Keratinocyte (primary cell): ENCODE measurements around the gene CRYL1. TPM values are rescaled to one million over a fixed set of nuclear protein-coding genes. Genes with fewer than 3 reads are reported as not detected.

ENCODE experiments used
- DNase-seq: peaks from one replicate; pipeline ENCODE4 v3.0.0-alpha.2; 2011; ENCODE audit warnings: low read depth, missing footprints, low spot score
- FAIRE-seq: peaks from 2 replicates; lab custom pipeline; 2011; peaks lifted over from hg19 to GRCh38; lab: Jason Lieb, UNC
- H2AFZ ChIP-seq: 2 replicates; pipeline ENCODE4 v1.6.0; 2012; ENCODE audit warnings: low read length, control low read depth, inconsistent platforms; ENCODE audit not compliant: control insufficient read depth
- H3K27ac ChIP-seq: 2 replicates; pipeline ENCODE4 v1.5.1; 2011; ENCODE audit warnings: low read length; ENCODE audit not compliant: control insufficient read depth, insufficient read depth
- H3K27me3 ChIP-seq: 3 replicates; pipeline ENCODE4 v1.6.0; 2011; ENCODE audit warnings: low read length; ENCODE audit not compliant: control insufficient read depth, insufficient read depth; ENCODE audit errors: extremely low read depth
- H3K36me3 ChIP-seq, 2 experiments: 2 replicates in 1 of 2; 3 replicates in 1 of 2; pipeline ENCODE4 v1.5.1; 2011; ENCODE audit warnings: low read length in 2 of 2, mild to moderate bottlenecking in 1 of 2; ENCODE audit not compliant: control insufficient read depth in 2 of 2, insufficient read depth in 2 of 2; ENCODE audit errors: extremely low read depth in 1 of 2
- H3K4me1 ChIP-seq: 3 replicates; pipeline ENCODE4 v1.5.1; 2011; ENCODE audit warnings: low read length; ENCODE audit not compliant: control insufficient read depth, insufficient read depth; ENCODE audit errors: extremely low read depth
- H3K4me2 ChIP-seq: 3 replicates; pipeline ENCODE4 v1.6.0; 2011; ENCODE audit warnings: low read depth, low read length; ENCODE audit not compliant: control insufficient read depth, insufficient read depth; ENCODE audit errors: extremely low read depth
- H3K4me3 ChIP-seq, 3 experiments: fragments of 200-600 bp in 1 of 3; sonication (generic) in 1 of 3; 2 replicates in 2 of 3; 3 replicates in 1 of 3; pipeline ENCODE4 v1.5.1; 2011 to 2016; ENCODE audit warnings: low read length in 3 of 3, mild to moderate bottlenecking in 3 of 3, control low read depth in 2 of 3, inconsistent platforms in 1 of 3, low read depth in 1 of 3, mixed read lengths in 1 of 3, mixed run types in 1 of 3, moderate library complexity in 1 of 3; ENCODE audit not compliant: control insufficient read depth in 2 of 3, insufficient read depth in 2 of 3; ENCODE audit errors: extremely low read depth in 1 of 3
- H3K79me2 ChIP-seq: 2 replicates; pipeline ENCODE4 v1.6.0; 2012; ENCODE audit warnings: low read length; ENCODE audit not compliant: control insufficient read depth, insufficient read depth
- H3K9ac ChIP-seq: 3 replicates; pipeline ENCODE4 v1.6.0; 2011; ENCODE audit warnings: low read length; ENCODE audit not compliant: control insufficient read depth, insufficient read depth; ENCODE audit errors: extremely low read depth
- H3K9me1 ChIP-seq: 3 replicates; pipeline ENCODE4 v1.6.0; 2011; ENCODE audit warnings: low read length; ENCODE audit not compliant: control insufficient read depth, insufficient read depth; ENCODE audit errors: extremely low read depth
- H3K9me3 ChIP-seq: 2 replicates; pipeline ENCODE4 v1.5.1; 2012; ENCODE audit warnings: low read depth, low read length; ENCODE audit not compliant: control insufficient read depth
- H4K20me1 ChIP-seq: 3 replicates; pipeline ENCODE4 v1.6.0; 2011; ENCODE audit warnings: low read length; ENCODE audit not compliant: control insufficient read depth, insufficient read depth; ENCODE audit errors: extremely low read depth
- CTCF ChIP-seq, 3 experiments: IDR thresholded peaks in 1 of 3; conservative IDR thresholded peaks in 1 of 3; optimal IDR thresholded peaks in 1 of 3; 2 replicates in 2 of 3; 3 replicates in 1 of 3; pipeline versions ENCODE3 to v1.5.1; 2011; ENCODE audit warnings: low read length in 3 of 3, mild to moderate bottlenecking in 3 of 3, moderate library complexity in 2 of 3, control low read depth in 1 of 3, inconsistent platforms in 1 of 3; ENCODE audit not compliant: insufficient read depth in 2 of 3; ENCODE audit errors: extremely low read depth in 1 of 3
- EZH2 ChIP-seq: IDR thresholded peaks from one replicate; pipeline ENCODE4 v1.6.1; 2012; ENCODE audit warnings: inconsistent platforms, mild to moderate bottlenecking, low read length, moderate library complexity
- dilution Hi-C: fragments of 300-500 bp; cut with MboI; formaldehyde crosslinking; loops from one replicate; pipeline ENCODE4 v1.7.0; 2020; ENCODE audit warnings: low sequenced_read_pairs; ENCODE audit not compliant: extremely low pct_ligation_motif_present
- polyA plus RNA-seq, 5 experiments: library from polyadenylated mRNA; depleted of rRNA in 3 of 5; stranded (reverse) in 3 of 5; stranded (forward) in 1 of 5; unstranded in 1 of 5; fragments of >200 nt; gene quantifications; 1 replicate in 1 of 5; 2 replicates in 3 of 5; 3 replicates in 1 of 5; pipeline versions ENCODE4 v1.2.1 to v1.2.3, GENCODE V29; 2011 to 2012; ENCODE audit warnings: missing spikeins in 2 of 5, low read depth in 1 of 5, low replicate concordance in 1 of 5

CRYL1 gene
- polyA plus RNA-seq, 1 donor (not counting 4 experiments of a cell fraction or from before 2014, with no cell fraction given): 27.2 TPM

- Histone ChIP-seq H3K27me3 (no peaks in the 10 kb centered on the region), H3K79me2 (no peaks in the 10 kb centered on the region), H3K4me3 (no peak overlapping the region), H3K9me3 (no peaks in the 10 kb centered on the region), H3K4me2 (no peak overlapping the region), H3K9me1 (no peaks in the 10 kb centered on the region), H3K4me1 (no peaks in the 10 kb centered on the region), H3K9ac (no peak overlapping the region), H2AFZ (no peak overlapping the region), H3K36me3 (no peaks in the 10 kb centered on the region), H3K27ac (no peak overlapping the region), H4K20me1 (no peaks in the 10 kb centered on the region)
- dilution Hi-C loops: no loop called here
- FAIRE-seq (no peak), DNase-seq (no peak)
- TF ChIP-seq EZH2 (no peak), CTCF (optimal IDR thresholded peaks at IDR 0.05 in 1 of 3, IDR thresholded peaks at IDR 0.05 in 1 of 3, conservative IDR thresholded peaks at IDR 0.05 in 1 of 3; ENCODE audit: extremely low read depth in 1 of 3, insufficient read depth in 2 of 3, low read length in 3 of 3) (no peak)
These were observed 53.1 kb downstream of the CRYL1 start for GRCh38 chr13:20472531-20472930.

- FAIRE-seq (no peak), DNase-seq (no peak)
- Histone ChIP-seq H3K9ac (no peak overlapping the region), H2AFZ (no peak overlapping the region), H3K79me2 (no peaks in the 10 kb centered on the region), H3K9me3 (no peaks in the 10 kb centered on the region), H3K4me3 (no peak overlapping the region), H3K36me3 (no peaks in the 10 kb centered on the region), H3K4me2 (no peak overlapping the region), H3K27me3 (no peaks in the 10 kb centered on the region), H3K4me1 (peaks cover 8% of the 10 kb centered on the region), H4K20me1 (no peaks in the 10 kb centered on the region), H3K9me1 (no peaks in the 10 kb centered on the region), H3K27ac (no peak overlapping the region)
- dilution Hi-C loops: no loop called here
- TF ChIP-seq EZH2 (no peak), CTCF (optimal IDR thresholded peaks at IDR 0.05 in 1 of 3, IDR thresholded peaks at IDR 0.05 in 1 of 3, conservative IDR thresholded peaks at IDR 0.05 in 1 of 3; ENCODE audit: extremely low read depth in 1 of 3, insufficient read depth in 2 of 3, low read length in 3 of 3) (no peak)
These were observed 55.5 kb downstream of the CRYL1 start for GRCh38 chr13:20470136-20470535.
